Measurements from ENCODE around the gene RUNX1. TPM values are rescaled to one million over a fixed set of nuclear protein-coding genes. Genes with fewer than 3 reads are reported as not detected.

Gene RUNX1
- total RNA-seq, 1 donor from 2014 or later, result 7.8 TPM

- peaks cover 15 to 25% (median 24%) of the 10 kb centered on the region in 3 donors for H3K4me1 ChIP-seq (ENCODE audit: control insufficient read depth in 3 of 3, insufficient read depth in 3 of 3, low read length in 3 of 3)
- no peaks in the 10 kb centered on the region for H3K27me3 ChIP-seq (ENCODE audit: control insufficient read depth in 3 of 3, insufficient read depth in 3 of 3, low read length in 3 of 3)
- H3K9ac ChIP-seq (ENCODE audit: low read depth in 1 of 3, low read length in 3 of 3), result no peak overlapping the region
- H3K27ac ChIP-seq (ENCODE audit: low read depth, low read length), result no peak overlapping the region
- H3K36me3 ChIP-seq (ENCODE audit: control insufficient read depth in 3 of 3, insufficient read depth in 3 of 3, low read length in 3 of 3), result peaks cover 0 to 23% (median 21%) of the 10 kb centered on the region in 3 donors
- H3K4me3 ChIP-seq (ENCODE audit: low read length in 3 of 3), result no peak overlapping the region
- no peaks in the 10 kb centered on the region for H3K9me3 ChIP-seq (ENCODE audit: control insufficient read depth in 3 of 3, low read length in 3 of 3)
Measured at GRCh38 chr21:34833465-34833864, 215.6 kb downstream of the RUNX1 start.

GRCh38 chr21:34830386-34831170, 218.5 kb downstream of the RUNX1 start:
- no peak overlapping the region for H3K4me3 ChIP-seq (ENCODE audit: low read length in 3 of 3)
- H3K27ac ChIP-seq (ENCODE audit: low read depth, low read length), result no peak overlapping the region
- H3K36me3 ChIP-seq (ENCODE audit: control insufficient read depth in 3 of 3, insufficient read depth in 3 of 3, low read length in 3 of 3), result peaks cover 3 to 36% (median 28%) of the 10 kb centered on the region in 3 donors
- H3K9ac ChIP-seq (ENCODE audit: low read depth in 1 of 3, low read length in 3 of 3), result no peak overlapping the region
- H3K27me3 ChIP-seq (ENCODE audit: control insufficient read depth in 3 of 3, insufficient read depth in 3 of 3, low read length in 3 of 3), result no peaks in the 10 kb centered on the region
- H3K9me3 ChIP-seq (ENCODE audit: control insufficient read depth in 3 of 3, low read length in 3 of 3), result peaks cover 0 to 2% (median 0%) of the 10 kb centered on the region in 3 donors
- peaks cover 3 to 13% (median 6%) of the 10 kb centered on the region in 3 donors for H3K4me1 ChIP-seq (ENCODE audit: control insufficient read depth in 3 of 3, insufficient read depth in 3 of 3, low read length in 3 of 3)

DNA sequence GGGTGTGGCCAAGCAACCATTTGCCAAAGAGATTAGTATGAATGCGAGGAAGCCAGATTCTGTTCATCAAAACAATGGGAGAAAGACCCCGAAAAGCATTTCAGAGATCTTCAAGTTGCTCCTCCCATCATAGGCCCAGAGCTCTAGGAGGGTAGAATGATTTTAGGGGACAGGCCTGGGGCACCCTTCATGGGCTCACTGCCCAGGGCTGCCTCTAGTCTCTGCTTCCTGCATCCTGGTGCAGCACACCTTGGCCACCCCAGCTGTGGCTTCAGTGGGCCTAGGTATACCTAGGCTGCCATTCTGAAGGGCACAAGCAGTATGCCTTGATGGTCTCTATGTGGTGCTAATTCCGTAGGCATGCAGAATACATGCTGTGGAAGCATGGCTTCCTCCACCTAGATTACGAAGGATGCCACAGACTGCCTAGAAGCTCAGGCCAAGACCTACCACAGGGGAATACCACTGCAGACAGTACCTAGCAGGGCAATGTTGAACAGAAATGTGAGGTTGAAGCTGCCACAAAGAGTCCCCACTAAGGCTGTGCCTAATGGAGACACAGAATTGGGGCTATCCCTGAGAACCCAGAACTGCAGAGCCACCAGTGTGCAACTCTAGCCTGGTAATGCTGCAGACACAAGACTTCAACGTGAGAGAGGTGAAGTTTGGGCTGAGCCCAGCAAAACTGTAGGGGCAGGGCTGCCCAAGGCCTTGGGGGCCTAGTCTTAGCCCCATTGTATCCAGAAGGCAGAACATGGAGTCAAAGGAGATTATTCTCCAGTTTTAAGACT, 221.5 kb downstream of the RUNX1 start:
- Histone ChIP-seq H3K9ac (ENCODE audit: low read depth in 1 of 3, low read length in 3 of 3) (no peak overlapping the region), H3K4me1 (ENCODE audit: control insufficient read depth in 3 of 3, insufficient read depth in 3 of 3, low read length in 3 of 3) (peaks cover 0 to 7% (median 5%) of the 10 kb centered on the region in 3 donors), H3K9me3 (ENCODE audit: control insufficient read depth in 3 of 3, low read length in 3 of 3) (peaks cover 0 to 2% (median 0%) of the 10 kb centered on the region in 3 donors), H3K36me3 (ENCODE audit: control insufficient read depth in 3 of 3, insufficient read depth in 3 of 3, low read length in 3 of 3) (peaks cover 3 to 26% (median 16%) of the 10 kb centered on the region in 3 donors), H3K27me3 (ENCODE audit: control insufficient read depth in 3 of 3, insufficient read depth in 3 of 3, low read length in 3 of 3) (no peaks in the 10 kb centered on the region), H3K4me3 (ENCODE audit: low read length in 3 of 3) (no peak overlapping the region), H3K27ac (ENCODE audit: low read depth, low read length) (no peak overlapping the region)

DNA sequence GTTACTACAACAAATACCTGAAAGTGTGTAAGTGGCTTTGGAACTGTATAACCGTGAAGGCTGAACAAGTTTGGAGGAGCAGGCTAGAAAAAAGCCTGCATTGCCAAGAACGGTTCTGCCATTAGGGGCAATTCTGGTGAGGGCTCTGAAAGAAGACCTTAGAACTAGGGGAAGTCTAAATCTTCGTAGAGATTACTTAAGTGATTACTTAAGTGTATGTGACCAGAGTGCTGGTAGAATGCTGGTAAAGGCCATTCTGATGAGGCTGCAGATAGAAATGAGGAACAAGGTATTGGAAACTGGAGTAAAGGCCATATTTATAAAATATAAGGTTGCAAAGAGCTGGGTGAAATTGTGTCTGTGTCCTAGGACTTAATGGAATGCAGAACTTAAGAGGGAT, 222.3 kb downstream of the RUNX1 start:
- Histone ChIP-seq H3K4me1 (ENCODE audit: control insufficient read depth in 3 of 3, insufficient read depth in 3 of 3, low read length in 3 of 3) (peaks cover 0 to 7% (median 5%) of the 10 kb centered on the region in 3 donors), H3K9me3 (ENCODE audit: control insufficient read depth in 3 of 3, low read length in 3 of 3) (peaks cover 0 to 2% (median 0%) of the 10 kb centered on the region in 3 donors), H3K27ac (ENCODE audit: low read depth, low read length) (no peak overlapping the region), H3K36me3 (ENCODE audit: control insufficient read depth in 3 of 3, insufficient read depth in 3 of 3, low read length in 3 of 3) (peaks cover 3 to 30% (median 16%) of the 10 kb centered on the region in 3 donors), H3K4me3 (ENCODE audit: low read length in 3 of 3) (no peak overlapping the region), H3K27me3 (ENCODE audit: control insufficient read depth in 3 of 3, insufficient read depth in 3 of 3, low read length in 3 of 3) (no peaks in the 10 kb centered on the region), H3K9ac (ENCODE audit: low read depth in 1 of 3, low read length in 3 of 3) (no peak overlapping the region)

GRCh38 chr21:34825948-34826548, 223.1 kb downstream of the RUNX1 start:
- peaks cover 0 to 2% (median 0%) of the 10 kb centered on the region in 3 donors for H3K9me3 ChIP-seq (ENCODE audit: control insufficient read depth in 3 of 3, low read length in 3 of 3)
- H3K36me3 ChIP-seq (ENCODE audit: control insufficient read depth in 3 of 3, insufficient read depth in 3 of 3, low read length in 3 of 3), result peaks cover 3 to 32% (median 21%) of the 10 kb centered on the region in 3 donors
- no peaks in the 10 kb centered on the region for H3K27me3 ChIP-seq (ENCODE audit: control insufficient read depth in 3 of 3, insufficient read depth in 3 of 3, low read length in 3 of 3)
- no peak overlapping the region for H3K27ac ChIP-seq (ENCODE audit: low read depth, low read length)
- H3K4me3 ChIP-seq (ENCODE audit: low read length in 3 of 3), result no peak overlapping the region
- H3K4me1 ChIP-seq (ENCODE audit: control insufficient read depth in 3 of 3, insufficient read depth in 3 of 3, low read length in 3 of 3), result peaks cover 0 to 7% (median 5%) of the 10 kb centered on the region in 3 donors
- H3K9ac ChIP-seq (ENCODE audit: low read depth in 1 of 3, low read length in 3 of 3), result no peak overlapping the region

GRCh38 chr21:34825101-34825500, 224.0 kb downstream of the RUNX1 start:
- Histone ChIP-seq H3K4me3 (ENCODE audit: low read length in 3 of 3) (no peak overlapping the region), H3K27ac (ENCODE audit: low read depth, low read length) (no peak overlapping the region), H3K27me3 (ENCODE audit: control insufficient read depth in 3 of 3, insufficient read depth in 3 of 3, low read length in 3 of 3) (no peaks in the 10 kb centered on the region), H3K4me1 (ENCODE audit: control insufficient read depth in 3 of 3, insufficient read depth in 3 of 3, low read length in 3 of 3) (peaks cover 1 to 7% (median 5%) of the 10 kb centered on the region in 3 donors), H3K9ac (ENCODE audit: low read depth in 1 of 3, low read length in 3 of 3) (no peak overlapping the region), H3K36me3 (ENCODE audit: control insufficient read depth in 3 of 3, insufficient read depth in 3 of 3, low read length in 3 of 3) (peaks cover 3 to 32% (median 18%) of the 10 kb centered on the region in 3 donors), H3K9me3 (ENCODE audit: control insufficient read depth in 3 of 3, low read length in 3 of 3) (peaks cover 0 to 2% (median 0%) of the 10 kb centered on the region in 3 donors)

DNA sequence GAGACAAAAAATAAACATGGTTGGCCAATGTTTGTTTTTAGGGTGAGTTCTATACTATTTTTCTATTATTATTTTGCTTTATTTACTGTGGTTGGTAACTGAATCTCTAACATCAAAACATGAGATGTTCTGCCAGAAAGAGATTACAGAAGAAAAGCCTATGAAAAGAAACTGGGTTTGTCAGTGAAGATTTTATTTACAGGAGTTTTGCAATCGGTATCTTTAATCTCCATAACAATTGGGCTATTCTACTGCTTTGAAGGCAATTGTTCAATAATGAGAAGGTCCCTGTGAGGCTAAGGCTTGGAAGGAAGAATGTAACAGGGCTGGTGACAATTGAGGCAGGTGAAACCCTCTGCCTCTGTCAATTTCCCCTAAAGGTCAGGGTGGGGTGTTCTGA, 224.8 kb downstream of the RUNX1 start:
- Histone ChIP-seq H3K9ac (ENCODE audit: low read depth in 1 of 3, low read length in 3 of 3) (no peak overlapping the region), H3K27ac (ENCODE audit: low read depth, low read length) (no peak overlapping the region), H3K27me3 (ENCODE audit: control insufficient read depth in 3 of 3, insufficient read depth in 3 of 3, low read length in 3 of 3) (no peaks in the 10 kb centered on the region), H3K4me1 (ENCODE audit: control insufficient read depth in 3 of 3, insufficient read depth in 3 of 3, low read length in 3 of 3) (peaks cover 4 to 15% (median 11%) of the 10 kb centered on the region in 3 donors), H3K4me3 (ENCODE audit: low read length in 3 of 3) (no peak overlapping the region), H3K9me3 (ENCODE audit: control insufficient read depth in 3 of 3, low read length in 3 of 3) (peaks cover 0 to 2% (median 0%) of the 10 kb centered on the region in 3 donors), H3K36me3 (ENCODE audit: control insufficient read depth in 3 of 3, insufficient read depth in 3 of 3, low read length in 3 of 3) (peaks cover 3 to 27% (median 15%) of the 10 kb centered on the region in 3 donors)

- Histone ChIP-seq H3K9ac (ENCODE audit: low read depth in 1 of 3, low read length in 3 of 3) (no peak overlapping the region), H3K4me3 (ENCODE audit: low read length in 3 of 3) (no peak overlapping the region), H3K27me3 (ENCODE audit: control insufficient read depth in 3 of 3, insufficient read depth in 3 of 3, low read length in 3 of 3) (no peaks in the 10 kb centered on the region), H3K9me3 (ENCODE audit: control insufficient read depth in 3 of 3, low read length in 3 of 3) (peaks cover 0 to 2% (median 0%) of the 10 kb centered on the region in 3 donors), H3K4me1 (ENCODE audit: control insufficient read depth in 3 of 3, insufficient read depth in 3 of 3, low read length in 3 of 3) (peaks cover 14 to 26% (median 23%) of the 10 kb centered on the region in 3 donors), H3K27ac (ENCODE audit: low read depth, low read length) (no peak overlapping the region), H3K36me3 (ENCODE audit: control insufficient read depth in 3 of 3, insufficient read depth in 3 of 3, low read length in 3 of 3) (peaks cover 3 to 18% (median 13%) of the 10 kb centered on the region in 3 donors)
Measured at GRCh38 chr21:34822942-34823341, 226.2 kb downstream of the RUNX1 start.

DNA sequence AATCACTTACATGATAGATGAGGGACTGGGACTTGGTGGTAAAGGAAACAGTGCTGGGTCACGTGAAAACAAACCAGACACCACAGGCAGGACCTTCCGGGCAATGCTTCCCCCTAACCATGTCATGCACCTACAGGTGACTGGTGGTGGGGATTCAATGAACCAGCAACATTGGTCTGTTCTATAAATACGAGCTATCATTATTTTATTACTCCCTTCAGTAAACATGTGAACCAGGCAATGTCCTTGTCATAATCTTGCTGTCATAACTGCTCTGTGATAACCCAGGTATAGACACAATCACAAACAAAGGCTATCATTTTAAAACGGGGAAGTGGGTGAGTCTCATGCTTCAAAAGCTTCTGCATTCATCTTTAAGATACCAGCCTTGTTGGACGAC, 226.9 kb downstream of the RUNX1 start:
- Histone ChIP-seq H3K27me3 (ENCODE audit: control insufficient read depth in 3 of 3, insufficient read depth in 3 of 3, low read length in 3 of 3) (no peaks in the 10 kb centered on the region), H3K9ac (ENCODE audit: low read depth in 1 of 3, low read length in 3 of 3) (no peak overlapping the region), H3K9me3 (ENCODE audit: control insufficient read depth in 3 of 3, low read length in 3 of 3) (peaks cover 0 to 2% (median 0%) of the 10 kb centered on the region in 3 donors), H3K36me3 (ENCODE audit: control insufficient read depth in 3 of 3, insufficient read depth in 3 of 3, low read length in 3 of 3) (peaks cover 0 to 11% (median 10%) of the 10 kb centered on the region in 3 donors), H3K4me1 (ENCODE audit: control insufficient read depth in 3 of 3, insufficient read depth in 3 of 3, low read length in 3 of 3) (peaks cover 14 to 23% (median 19%) of the 10 kb centered on the region in 3 donors), H3K27ac (ENCODE audit: low read depth, low read length) (no peak overlapping the region), H3K4me3 (ENCODE audit: low read length in 3 of 3) (no peak overlapping the region)
